NCI-H1105 (cell line): ENCODE data around the gene SETD3.

ENCODE experiments used
- DNase-seq: peaks from one replicate; lab custom pipeline; 2025; lab: John Stamatoyannopoulos, UW

SETD3 gene

GRCh38 chr14:99479906-99480869 is at the start of gene SETD3:
Gene SETD3 (minus strand): TSS chr14:99480859. CDS start chr14:99465805, 15,054 bp downstream.
- DNase-seq = peak; percentile 13

GRCh38 chr14:99529899-99530298 is 49.2 kb upstream of the SETD3 start:
- no peak for DNase-seq

GRCh38 chr14:99527427-99528076 is 46.9 kb upstream of the SETD3 start:
- no peak for DNase-seq

- DNase-seq = no peak
Observed at GRCh38 chr14:99527026-99527425, 46.4 kb upstream of the SETD3 start.

- DNase-seq = no peak
Observed at GRCh38 chr14:99525699-99526080, 45.0 kb upstream of the SETD3 start.

- DNase-seq = no peak
Observed at GRCh38 chr14:99524804-99525698, 44.4 kb upstream of the SETD3 start.

- no peak for DNase-seq
Observed at GRCh38 chr14:99524091-99524661, 43.5 kb upstream of the SETD3 start.

GRCh38 chr14:99523704-99524055 is 43.0 kb upstream of the SETD3 start:
- DNase-seq = no peak

- no peak for DNase-seq
Observed at GRCh38 chr14:99522934-99523703, 42.5 kb upstream of the SETD3 start.

GRCh38 chr14:99522457-99522891 is 41.8 kb upstream of the SETD3 start:
- DNase-seq = no peak

GRCh38 chr14:99522025-99522401 is 41.4 kb upstream of the SETD3 start:
- no peak for DNase-seq

GRCh38 chr14:99521176-99522024 is 40.7 kb upstream of the SETD3 start:
- no peak for DNase-seq

GRCh38 chr14:99520571-99521081 is 40.0 kb upstream of the SETD3 start:
- no peak for DNase-seq

- no peak for DNase-seq
Observed at GRCh38 chr14:99519931-99520421, 39.3 kb upstream of the SETD3 start.

GRCh38 chr14:99519347-99519881 is 38.8 kb upstream of the SETD3 start:
- no peak for DNase-seq

GRCh38 chr14:99518441-99519346 is 38.0 kb upstream of the SETD3 start:
- peak; percentile 64 for DNase-seq

- no peak for DNase-seq
Observed at GRCh38 chr14:99517643-99518381, 37.2 kb upstream of the SETD3 start.
